Mesendoderm (in vitro differentiated cells): ENCODE data around the gene RNF167.
"Not testable (repeated sequence)": the region's sequence is repeated elsewhere in the genome, so short reads cannot be mapped to it uniquely, and the experiment has no call there.

Experiments
- DNase-seq: peaks from one replicate; pipeline ENCODE4 v3.0.0; 2013
- H2AK5ac ChIP-seq: 2 replicates; pipeline ENCODE4 v1.6.1; 2013; ENCODE audit warnings: low read length, inconsistent platforms
- H2BK120ac ChIP-seq: 2 replicates; pipeline ENCODE4 v1.6.1; 2013; ENCODE audit warnings: low read depth, mild to moderate bottlenecking, low read length, moderate library complexity, mixed read lengths
- H2BK15ac ChIP-seq: replicated peaks from 2 replicates; pipeline ENCODE4 v1.6.1; 2013; ENCODE audit warnings: low read depth, mild to moderate bottlenecking, moderate library complexity
- H2BK5ac ChIP-seq: 2 replicates; pipeline ENCODE4 v1.6.1; 2013; ENCODE audit warnings: low read length, inconsistent platforms
- H3K18ac ChIP-seq: 2 replicates; pipeline ENCODE4 v1.6.1; 2013; ENCODE audit warnings: mild to moderate bottlenecking, low read length, mixed read lengths
- H3K23ac ChIP-seq: one replicate; pipeline ENCODE4 v1.6.1; 2013; ENCODE audit warnings: low read length
- H3K27ac ChIP-seq: 2 replicates; pipeline ENCODE4 v1.5.1; 2013; ENCODE audit warnings: low read depth, mild to moderate bottlenecking, inconsistent platforms, low read length, moderate library complexity
- H3K27me3 ChIP-seq: 2 replicates; pipeline ENCODE4 v1.6.1; 2013; ENCODE audit warnings: low read length, control low read depth, mild to moderate bottlenecking, inconsistent platforms; ENCODE audit not compliant: insufficient read depth, poor library complexity
- H3K36me3 ChIP-seq: 2 replicates; pipeline ENCODE4 v1.6.1; 2013; ENCODE audit warnings: low read length, inconsistent platforms; ENCODE audit not compliant: control insufficient read depth, insufficient read depth
- H3K4ac ChIP-seq: one replicate; pipeline ENCODE4 v1.6.1; 2013; ENCODE audit warnings: low read depth, mild to moderate bottlenecking, low read length, moderate library complexity
- H3K4me1 ChIP-seq: 2 replicates; pipeline ENCODE4 v1.6.1; 2013; ENCODE audit warnings: low read depth, low read length, inconsistent platforms; ENCODE audit not compliant: control insufficient read depth
- H3K4me2 ChIP-seq: 2 replicates; pipeline ENCODE4 v1.6.1; 2013; ENCODE audit warnings: low read length
- H3K4me3 ChIP-seq: 2 replicates; pipeline ENCODE4 v1.5.1; 2013; ENCODE audit warnings: mild to moderate bottlenecking, low read length
- H3K56ac ChIP-seq: one replicate; pipeline ENCODE4 v1.6.1; 2013; ENCODE audit warnings: low read length
- H3K79me1 ChIP-seq: 2 replicates; pipeline ENCODE4 v1.6.1; 2013; ENCODE audit warnings: low read length, inconsistent platforms
- H3K79me2 ChIP-seq: 2 replicates; pipeline ENCODE4 v1.6.1; 2013; ENCODE audit warnings: mild to moderate bottlenecking, low read length; ENCODE audit not compliant: control insufficient read depth, insufficient read depth
- H3K9ac ChIP-seq: 2 replicates; pipeline ENCODE4 v1.6.1; 2013; ENCODE audit warnings: low read length, inconsistent platforms
- H4K5ac ChIP-seq: one replicate; pipeline ENCODE4 v1.6.1; 2013; ENCODE audit warnings: low read length
- H4K8ac ChIP-seq: one replicate; pipeline ENCODE4 v1.6.1; 2013; ENCODE audit warnings: low read depth, mild to moderate bottlenecking, control low read depth, low read length, moderate library complexity
- WGBS: extraction: QIAGEN DNeasy Blood & Tissue Kit; methylation state at CpG from one replicate; pipeline ENCODE4 v1.1.7; 2013; ENCODE audit warnings: low lambda C conversion rate, missing lambda C conversion rate; ENCODE audit not compliant: insufficient coverage; ENCODE audit errors: extremely low coverage; 5-methylcytosine and 5-hydroxymethylcytosine counted together

The RNF167 gene

GRCh38 chr17:4901648-4902344 is 38.3 kb upstream of the RNF167 start:
- Histone ChIP-seq H3K36me3 (no peaks in the 10 kb centered on the region), H3K79me2 (no peaks in the 10 kb centered on the region), H2BK5ac (no peak overlapping the region), H2BK15ac (no peak overlapping the region), H3K4me1 (no peaks in the 10 kb centered on the region), H3K23ac (no peak overlapping the region), H3K4me3 (no peak overlapping the region), H3K79me1 (no peaks in the 10 kb centered on the region), H3K27me3 (no peaks in the 10 kb centered on the region), H4K8ac (no peak overlapping the region), H4K5ac (no peak overlapping the region), H2BK120ac (no peak overlapping the region), H3K9ac (no peak overlapping the region), H3K4ac (no peak overlapping the region), H3K27ac (no peak overlapping the region), H3K4me2 (no peak overlapping the region), H2AK5ac (no peak overlapping the region), H3K56ac (no peak overlapping the region), H3K18ac (no peak overlapping the region)
- no peak for DNase-seq
- no CpG with 5 or more reads among the region's 48 CpGs for WGBS

GRCh38 chr17:4902540-4902939 is 37.5 kb upstream of the RNF167 start:
- no peak overlapping the region for H3K23ac ChIP-seq
- H3K4me1 ChIP-seq, result no peaks in the 10 kb centered on the region
- no peak overlapping the region for H2AK5ac ChIP-seq
- no peak for DNase-seq
- no peak overlapping the region for H2BK120ac ChIP-seq
- no peak overlapping the region for H3K4me3 ChIP-seq
- no peak overlapping the region for H4K5ac ChIP-seq
- H2BK5ac ChIP-seq, result no peak overlapping the region
- no peak overlapping the region for H2BK15ac ChIP-seq
- no peak overlapping the region for H3K9ac ChIP-seq
- no peaks in the 10 kb centered on the region for H3K79me1 ChIP-seq
- no peaks in the 10 kb centered on the region for H3K27me3 ChIP-seq
- H3K56ac ChIP-seq, result no peak overlapping the region
- H3K4ac ChIP-seq, result no peak overlapping the region
- H3K18ac ChIP-seq, result no peak overlapping the region
- H3K79me2 ChIP-seq, result no peaks in the 10 kb centered on the region
- no peaks in the 10 kb centered on the region for H3K36me3 ChIP-seq
- no peak overlapping the region for H4K8ac ChIP-seq
- no CpG with 5 or more reads among the region's 8 CpGs for WGBS
- no peak overlapping the region for H3K4me2 ChIP-seq
- H3K27ac ChIP-seq, result no peak overlapping the region

- Histone ChIP-seq H3K27ac (no peak within 1 kb of the TSS), H3K4ac (no peak within 1 kb of the TSS), H3K4me1 (peaks cover under 1% of the 10 kb centered on the region), H2AK5ac (peak within 1 kb of the TSS; percentile 30), H3K56ac (no peak within 1 kb of the TSS), H3K79me2 (no peaks in the 10 kb centered on the region), H3K4me3 (no peak within 1 kb of the TSS), H3K36me3 (no peaks in the 10 kb centered on the region), H3K18ac (no peak within 1 kb of the TSS), H4K5ac (no peak within 1 kb of the TSS), H2BK120ac (no peak within 1 kb of the TSS), H3K79me1 (no peaks in the 10 kb centered on the region), H3K27me3 (no peaks in the 10 kb centered on the region), H2BK5ac (no peak within 1 kb of the TSS), H3K4me2 (no peak within 1 kb of the TSS), H3K23ac (no peak within 1 kb of the TSS), H4K8ac (no peak within 1 kb of the TSS), H3K9ac (no peak within 1 kb of the TSS), H2BK15ac (no peak within 1 kb of the TSS)
- DNase-seq, result peak; percentile 92
- WGBS, result no CpG with 5 or more reads among the region's 10 CpGs
Measured at GRCh38 chr17:4903051-4903818, 36.8 kb upstream of the RNF167 start, which contains the start of gene CHRNE. CHRNE (minus strand) TSS chr17:4903098; CDS start chr17:4903063, 35 bp downstream.

- not testable (repeated sequence) for DNase-seq, H3K4me1 ChIP-seq, H3K27ac ChIP-seq
Measured at GRCh38 chr17:4906642-4907041, 33.4 kb upstream of the RNF167 start.

GRCh38 chr17:4908301-4908700 is 31.8 kb upstream of the RNF167 start:
- Histone ChIP-seq H3K18ac (no peak overlapping the region), H2AK5ac (no peak overlapping the region), H4K8ac (no peak overlapping the region), H2BK5ac (no peak overlapping the region), H3K4ac (peak overlapping the region; percentile 81), H3K23ac (no peak overlapping the region), H3K4me3 (no peak overlapping the region), H2BK120ac (no peak overlapping the region), H2BK15ac (no peak overlapping the region), H3K9ac (peak overlapping the region; percentile 53), H3K4me2 (no peak overlapping the region), H3K79me2 (no peaks in the 10 kb centered on the region), H4K5ac (no peak overlapping the region), H3K4me1 (peaks cover 4% of the 10 kb centered on the region), H3K36me3 (no peaks in the 10 kb centered on the region), H3K27ac (peak overlapping the region; percentile 34), H3K79me1 (no peaks in the 10 kb centered on the region), H3K27me3 (no peaks in the 10 kb centered on the region), H3K56ac (peak overlapping the region; percentile 84)
- DNase-seq, result peak; percentile 90
- WGBS, result no CpG with 5 or more reads among the region's 10 CpGs

More at GRCh38 chr17:4906642-4907041, 33.4 kb upstream of the RNF167 start:
- H3K36me3 ChIP-seq, H2BK120ac ChIP-seq, H3K9ac ChIP-seq, H3K27me3 ChIP-seq, H2BK5ac ChIP-seq, H3K56ac ChIP-seq, H3K4me2 ChIP-seq, H3K4me3 ChIP-seq, H4K8ac ChIP-seq, H4K5ac ChIP-seq, H3K18ac ChIP-seq, H3K79me1 ChIP-seq, H3K79me2 ChIP-seq, H3K4ac ChIP-seq, H2BK15ac ChIP-seq, H3K23ac ChIP-seq, H2AK5ac ChIP-seq: not testable (repeated sequence)
